ENCODE measurements around the gene NT5DC3. TPM values are rescaled to one million over a fixed set of nuclear protein-coding genes. Genes with fewer than 3 reads are reported as not detected.

Gene NT5DC3
- total and polyA plus RNA-seq, 9 of the 15 experiments (the other 6 are each of a cell fraction or from before 2014, with no cell fraction given), result 6.3 to 33.5 (median 24.5) TPM

DNA sequence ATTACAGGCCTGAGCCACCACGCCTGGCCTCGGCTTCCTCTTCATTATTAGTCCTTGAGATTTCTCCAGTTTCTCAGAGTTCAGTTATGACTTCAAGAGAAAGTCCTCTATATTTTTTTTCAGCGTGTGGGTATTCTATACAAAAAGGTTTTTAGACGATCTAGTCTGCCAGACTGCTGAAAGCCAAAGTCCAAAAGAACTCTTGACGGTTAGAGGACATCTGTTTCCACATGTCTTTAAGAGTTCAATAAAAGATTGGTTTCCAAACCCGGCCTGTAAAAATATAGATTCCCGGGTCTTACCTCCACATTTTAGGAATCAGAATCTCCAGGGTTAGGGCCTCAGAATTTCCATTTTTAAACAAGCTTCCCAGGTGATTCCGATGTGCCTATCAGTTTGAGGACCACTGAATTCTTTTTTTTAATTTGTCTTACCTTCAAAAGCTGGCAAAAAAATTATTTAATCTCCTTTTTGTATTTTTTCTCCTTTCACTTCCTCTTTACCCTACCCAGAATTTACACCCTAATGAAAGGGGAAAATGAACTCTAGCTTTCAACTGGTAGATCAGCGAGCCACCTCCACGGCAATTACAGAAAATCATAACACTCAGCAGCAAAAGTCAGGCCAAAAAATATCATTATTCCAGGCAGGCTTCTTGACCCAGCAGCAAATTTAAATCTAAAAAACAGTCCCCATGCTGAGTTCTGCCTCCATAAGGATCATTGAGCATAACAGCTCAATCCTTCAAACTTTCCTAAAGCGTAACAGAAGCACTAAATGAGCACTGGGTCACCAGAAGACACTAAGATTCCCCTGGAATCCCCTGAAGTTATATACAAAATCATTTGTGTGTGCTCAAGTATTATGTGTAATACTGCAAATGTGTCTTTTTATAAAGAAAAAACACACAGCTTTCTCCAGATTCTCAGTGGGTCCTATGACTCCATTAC lies 8.7 kb downstream of the NT5DC3 start:
- H3K27ac ChIP-seq (ENCODE audit: extremely low read depth, low read depth, low read length), result no peak overlapping the region
- in situ Hi-C loops (cut with MboI), result no loop called here
- peaks cover 4% of the 10 kb centered on the region; the same call in 1 of the 2 replicates for H3K9me3 ChIP-seq (replicated peaks; ENCODE audit: control insufficient read depth, insufficient read depth, low read depth, low read length)
- no peak overlapping the region for H3K4me3 ChIP-seq
- H2AFZ ChIP-seq (ENCODE audit: low read depth, low read length), result no peak overlapping the region
- no peak overlapping the region for H3K9ac ChIP-seq (ENCODE audit: insufficient read depth in 1 of 2, low read depth in 2 of 2, low read length in 2 of 2)
- CTCF ChIA-PET (ENCODE audit: low intra/inter-chr PET ratio), result no interaction called here
- H3K4me1 ChIP-seq (replicated peaks in 1 of 2; ENCODE audit: control insufficient read depth in 2 of 2, insufficient read depth in 2 of 2, low read length in 2 of 2), result peaks cover 2 to 6% of the 10 kb centered on the region in 2 experiments; a peak in 3 of 5 replicates
- H3K4me2 ChIP-seq (ENCODE audit: insufficient read depth, low read length), result no peak overlapping the region
- H3K27me3 ChIP-seq (ENCODE audit: control insufficient read depth in 2 of 2, insufficient read depth in 2 of 2, low read length in 2 of 2), result no peaks in the 10 kb centered on the region
- peaks cover 89% of the 10 kb centered on the region for H3K79me2 ChIP-seq (ENCODE audit: control insufficient read depth, insufficient read depth, low read length)
- WGBS (ENCODE audit: insufficient coverage, low coverage, missing lambda C conversion rate), result 88% methylated on average over 11 of the region's 11 CpGs
- DNase-seq (ENCODE audit: extremely low read depth in 1 of 4, low spot score in 3 of 4) (no peak), FAIRE-seq (no peak), ATAC-seq (no peak)
- H3K36me3 ChIP-seq (ENCODE audit: control insufficient read depth, insufficient read depth, low read length), result peaks cover 29% of the 10 kb centered on the region
- 0 out of 2 replicates have a peak, but pooled peaks cover 2% of the 10 kb centered on the region for H4K20me1 ChIP-seq (replicated peaks; ENCODE audit: control insufficient read depth, insufficient read depth, low read length)
- POLR2A ChIA-PET, result interaction anchor here (1.2 kb wide), 1 partner anchor 9 kb away, joined by 3 read pairs; the partner anchor contains the start of gene NT5DC3
- intact Hi-C loops (cut with micrococcal nuclease), result no loop called here
- no peaks in the 10 kb centered on the region for H3K9me1 ChIP-seq (ENCODE audit: control insufficient read depth, insufficient read depth, low read length)
- BruUV-seq (replicated peaks), result no TSS peak
- no peak for TF ChIP-seq ZFP1 (CRISPR knock-in tag; IDR thresholded peaks at IDR 0.05)
- no peak for TF ChIP-seq ZNF436 (CRISPR knock-in tag; IDR thresholded peaks at IDR 0.05)
- no peak for TF ChIP-seq POLR3G (IDR thresholded peaks at IDR 0.05; ENCODE audit: extremely low read depth, insufficient read length, insufficient replicate concordance)
- TF ChIP-seq RBM25 (IDR thresholded peaks at IDR 0.05; ENCODE audit: low read depth, low read length, severe bottlenecking), result no peak
- no peak for TF ChIP-seq NFYB (IDR thresholded peaks at IDR 0.05; ENCODE audit: extremely low read depth, insufficient read length)
- TF ChIP-seq ADNP (tag; IDR thresholded peaks at IDR 0.05), result no peak
- TF ChIP-seq, protein P1, sequence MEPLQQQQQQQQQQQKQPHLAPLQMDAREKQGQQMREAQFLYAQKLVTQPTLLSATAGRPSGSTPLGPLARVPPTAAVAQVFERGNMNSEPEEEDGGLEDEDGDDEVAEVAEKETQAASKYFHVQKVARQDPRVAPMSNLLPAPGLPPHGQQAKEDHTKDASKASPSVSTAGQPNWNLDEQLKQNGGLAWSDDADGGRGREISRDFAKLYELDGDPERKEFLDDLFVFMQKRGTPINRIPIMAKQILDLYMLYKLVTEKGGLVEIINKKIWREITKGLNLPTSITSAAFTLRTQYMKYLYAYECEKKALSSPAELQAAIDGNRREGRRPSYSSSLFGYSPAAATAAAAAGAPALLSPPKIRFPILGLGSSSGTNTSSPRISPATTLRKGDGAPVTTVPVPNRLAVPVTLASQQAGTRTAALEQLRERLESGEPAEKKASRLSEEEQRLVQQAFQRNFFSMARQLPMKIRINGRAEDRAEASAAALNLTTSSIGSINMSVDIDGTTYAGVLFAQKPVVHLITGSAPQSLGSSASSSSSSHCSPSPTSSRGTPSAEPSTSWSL (CRISPR knock-in tag; IDR thresholded peaks at IDR 0.05; ENCODE audit: borderline replicate concordance), result no peak
- no peak for TF ChIP-seq EGR1 (conservative IDR thresholded peaks at IDR 0.05)
- no peak for TF ChIP-seq SAFB (IDR thresholded peaks at IDR 0.05; ENCODE audit: borderline replicate concordance, low read depth, low read length)
- TF ChIP-seq MIER1 (IDR thresholded peaks at IDR 0.05; ENCODE audit: low read depth), result no peak
- TF ChIP-seq ATF1 (CRISPR knock-in tag; IDR thresholded peaks at IDR 0.05), result no peak
- TF ChIP-seq ATF1 (tag; IDR thresholded peaks at IDR 0.05), result no peak
- no peak for TF ChIP-seq HNRNPLL (IDR thresholded peaks at IDR 0.05; ENCODE audit: low read depth, low read length, poor library complexity, severe bottlenecking)
- no peak for TF ChIP-seq HDGF (IDR thresholded peaks at IDR 0.05)
- TF ChIP-seq, protein P2, sequence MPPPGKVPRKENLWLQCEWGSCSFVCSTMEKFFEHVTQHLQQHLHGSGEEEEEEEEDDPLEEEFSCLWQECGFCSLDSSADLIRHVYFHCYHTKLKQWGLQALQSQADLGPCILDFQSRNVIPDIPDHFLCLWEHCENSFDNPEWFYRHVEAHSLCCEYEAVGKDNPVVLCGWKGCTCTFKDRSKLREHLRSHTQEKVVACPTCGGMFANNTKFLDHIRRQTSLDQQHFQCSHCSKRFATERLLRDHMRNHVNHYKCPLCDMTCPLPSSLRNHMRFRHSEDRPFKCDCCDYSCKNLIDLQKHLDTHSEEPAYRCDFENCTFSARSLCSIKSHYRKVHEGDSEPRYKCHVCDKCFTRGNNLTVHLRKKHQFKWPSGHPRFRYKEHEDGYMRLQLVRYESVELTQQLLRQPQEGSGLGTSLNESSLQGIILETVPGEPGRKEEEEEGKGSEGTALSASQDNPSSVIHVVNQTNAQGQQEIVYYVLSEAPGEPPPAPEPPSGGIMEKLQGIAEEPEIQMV (tag; conservative IDR thresholded peaks at IDR 0.05; ENCODE audit: low read depth), result no peak
- no peak for TF ChIP-seq ZNF75A (CRISPR knock-in tag; IDR thresholded peaks at IDR 0.05)
- no peak for TF ChIP-seq ZNF717 (CRISPR knock-in tag; IDR thresholded peaks at IDR 0.05)
- TF ChIP-seq ZNF274 (IDR thresholded peaks at IDR 0.05; ENCODE audit: borderline replicate concordance, low read depth, low read length), result no peak
- TF ChIP-seq SRSF7 (optimal IDR thresholded peaks at IDR 0.05; ENCODE audit: low read depth, low read length), result no peak
- no peak for TF ChIP-seq ZNF408 (CRISPR knock-in tag; IDR thresholded peaks at IDR 0.05; ENCODE audit: low read depth)
